ENCODE results near the gene KDELR3.

KDELR3 gene

DNA sequence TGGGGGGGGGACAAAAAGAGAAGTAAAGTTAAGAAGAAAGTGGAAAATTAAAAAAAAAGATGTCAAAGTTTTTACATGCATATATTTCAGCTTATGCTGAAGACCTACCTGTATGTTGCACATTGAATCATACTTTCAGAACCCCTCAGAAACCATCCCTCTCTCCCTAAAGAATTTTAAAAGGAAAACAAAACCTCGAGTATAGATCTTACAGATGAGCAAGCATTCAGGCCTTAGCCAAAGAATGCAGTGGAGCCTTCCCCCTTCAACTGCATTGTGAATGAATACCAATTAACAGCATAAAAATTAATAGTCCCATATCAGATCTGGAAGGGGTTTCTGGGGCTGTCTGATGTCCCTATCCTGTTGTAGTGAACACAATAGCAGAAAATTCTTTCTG is 16.3 kb downstream of the KDELR3 start:
- no peak for DNase-seq

DNA sequence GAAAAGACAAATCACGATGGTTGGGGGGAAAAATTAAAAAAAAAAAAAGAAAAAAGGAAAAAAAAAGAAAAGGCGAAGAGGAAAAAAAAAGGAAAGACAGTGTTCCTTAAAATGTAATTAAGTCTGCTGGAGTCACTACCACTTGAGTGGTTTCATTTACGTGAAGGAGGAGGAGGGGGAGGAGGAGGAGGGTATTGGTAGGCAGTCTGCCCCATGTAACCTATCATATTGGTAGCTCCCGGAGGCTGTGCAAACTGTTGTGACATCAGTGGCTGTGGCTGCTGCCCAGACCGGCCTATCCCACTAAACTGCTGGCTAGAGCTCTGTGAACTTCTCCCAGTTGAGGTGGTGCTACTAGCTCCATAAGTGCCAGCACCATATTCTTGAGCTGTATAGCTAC is 17.9 kb downstream of the KDELR3 start:
- no peak for DNase-seq

GRCh38 chr22:38487946-38488345 is 20.1 kb downstream of the KDELR3 start:
- DNase-seq = no peak

GRCh38 chr22:38489142-38489541 is 21.2 kb downstream of the KDELR3 start:
- no peak for DNase-seq

- no peak for DNase-seq
Measured at GRCh38 chr22:38489561-38490145, 21.8 kb downstream of the KDELR3 start.

DNA sequence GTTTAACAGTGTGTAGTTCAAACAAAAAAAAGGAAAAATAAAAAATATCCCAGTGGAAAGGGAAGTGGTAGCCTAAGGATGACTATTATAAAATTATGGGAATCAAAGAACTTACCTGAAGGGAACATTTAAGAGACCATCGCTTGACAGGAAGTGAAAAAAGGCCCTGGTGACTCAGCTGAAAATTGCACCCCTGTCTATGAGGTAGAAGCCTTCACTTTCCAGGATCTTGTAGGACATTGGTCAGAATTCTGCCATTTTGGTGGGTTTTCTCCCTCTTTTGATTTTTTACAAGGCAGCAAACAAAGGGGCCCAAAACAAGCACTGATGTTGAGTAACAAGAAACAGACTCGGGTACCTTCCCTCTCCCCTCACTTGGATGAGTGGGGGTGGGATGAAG is 22.6 kb downstream of the KDELR3 start:
- DNase-seq = no peak

GRCh38 chr22:38490915-38491314 is 23.0 kb downstream of the KDELR3 start:
- no peak for DNase-seq

DNA sequence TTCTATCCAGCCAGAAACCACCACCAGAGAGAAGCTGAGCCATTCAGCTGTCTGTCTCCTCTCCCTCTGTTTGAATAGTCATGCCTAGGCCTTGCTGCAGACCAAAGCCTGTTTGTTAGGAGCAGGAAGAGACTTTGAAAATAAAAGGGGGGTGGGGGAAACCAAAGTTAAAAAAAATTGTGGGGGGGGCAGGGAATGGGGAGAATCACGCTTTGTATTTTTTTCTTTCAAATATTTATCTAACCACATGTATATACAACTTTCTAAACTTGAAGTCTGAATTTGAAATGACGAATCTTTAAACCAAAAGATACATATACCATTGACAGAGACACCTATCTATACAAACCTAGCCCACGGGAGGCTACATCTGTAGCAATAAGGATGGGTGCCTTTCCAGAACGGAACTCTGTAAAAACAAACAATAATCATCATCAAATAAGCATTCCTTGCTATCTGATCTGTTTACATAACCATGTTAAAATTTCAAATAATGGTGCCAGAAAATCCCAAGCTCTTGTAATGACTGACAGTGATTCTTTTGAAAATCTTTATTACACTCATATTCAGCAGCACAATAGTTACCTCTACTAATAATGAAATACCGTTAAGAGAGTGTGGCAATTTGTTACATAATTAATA is 23.9 kb downstream of the KDELR3 start:
- no peak for DNase-seq

DNA sequence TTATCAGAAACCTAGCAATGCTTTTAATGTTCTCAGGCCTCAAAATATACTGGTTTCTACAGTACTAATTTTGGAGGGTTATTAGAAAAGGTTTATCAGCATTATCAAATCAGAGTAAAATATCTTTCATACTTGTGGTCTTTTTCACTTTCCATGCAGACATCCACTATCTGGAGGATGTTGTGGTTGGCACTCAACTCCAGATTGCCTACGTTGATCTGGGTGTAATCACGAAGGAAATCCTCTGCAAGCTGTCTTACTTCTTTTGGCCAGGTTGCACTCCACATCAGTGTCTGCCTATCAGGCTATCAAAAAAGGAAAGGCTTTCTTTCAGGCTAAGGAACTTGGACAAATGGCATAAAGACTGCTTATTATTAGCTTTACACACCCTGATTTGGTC is 26.6 kb downstream of the KDELR3 start:
- no peak for DNase-seq

DNA sequence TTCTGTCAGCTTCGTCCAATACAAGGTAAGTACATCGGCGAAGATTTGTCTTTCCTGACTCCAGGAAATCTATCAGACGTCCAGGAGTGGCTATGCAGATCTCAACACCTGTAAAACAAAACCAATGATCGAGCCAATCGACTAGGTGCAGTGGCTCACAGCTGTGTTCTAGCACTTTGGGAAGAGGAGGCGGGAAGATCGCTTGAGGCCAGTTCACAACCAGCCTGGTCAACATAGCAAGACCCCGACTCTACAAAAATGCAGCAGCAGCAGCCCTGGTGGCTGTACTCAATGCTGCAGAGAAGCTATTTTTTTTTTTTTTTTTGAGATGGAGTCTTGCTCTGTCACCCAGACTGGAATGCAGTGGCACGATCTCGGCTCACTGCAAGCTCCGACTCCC is 27.0 kb downstream of the KDELR3 start:
- no peak for DNase-seq

DNA sequence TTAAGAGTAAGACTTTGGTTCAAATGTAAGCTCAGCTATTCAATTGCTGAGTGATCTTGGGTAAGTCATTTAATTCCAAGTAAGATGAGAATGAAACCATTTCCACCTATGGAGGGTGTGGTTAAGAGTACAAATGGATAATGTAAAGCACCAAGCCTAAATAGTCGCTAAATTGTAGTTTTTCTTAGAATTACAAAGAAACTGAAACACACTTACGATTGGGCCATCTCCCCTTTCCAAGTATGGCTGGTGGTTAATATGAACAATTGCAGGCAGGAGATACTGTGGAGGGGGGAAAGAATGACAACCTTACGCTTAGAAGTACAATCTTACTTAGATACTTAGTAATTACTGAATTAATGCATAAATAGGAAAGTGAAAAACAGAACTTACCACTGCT is 30.0 kb downstream of the KDELR3 start:
- no peak for DNase-seq

GRCh38 chr22:38501797-38502672 is 34.1 kb downstream of the KDELR3 start:
- DNase-seq = no peak

GRCh38 chr22:38503021-38503420 is 35.1 kb downstream of the KDELR3 start:
- no peak for DNase-seq

GRCh38 chr22:38504731-38505540 is 37.0 kb downstream of the KDELR3 start:
- DNase-seq = no peak

DNA sequence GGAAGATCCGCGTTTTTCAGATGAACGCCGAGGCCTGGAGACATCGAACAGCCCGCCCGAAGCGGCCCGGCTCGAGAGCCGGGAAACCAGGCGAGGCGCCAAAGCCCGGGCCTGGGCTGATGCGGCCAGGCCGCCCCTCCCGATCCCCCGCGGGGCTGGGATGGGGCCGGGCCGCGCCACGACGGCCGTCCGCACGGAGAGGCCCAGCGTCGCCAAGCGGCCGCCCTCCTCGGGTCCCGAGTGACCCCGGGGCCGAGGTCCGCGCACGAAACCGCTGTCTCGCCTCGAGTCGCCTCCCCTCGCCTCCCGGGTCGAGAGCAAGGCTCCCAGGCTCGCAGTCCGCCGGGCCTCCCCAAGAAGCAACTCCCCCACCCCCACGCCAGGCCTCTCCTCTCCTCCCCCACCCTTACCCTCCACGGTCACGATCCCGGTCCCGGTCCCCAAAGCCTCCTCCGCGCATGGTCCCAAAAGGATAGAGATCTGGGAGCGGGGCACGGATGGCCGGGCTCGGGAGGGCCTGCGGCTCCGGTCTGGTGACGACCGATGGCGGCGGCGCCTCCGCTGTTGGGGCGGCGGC is 37.7 kb downstream of the KDELR3 start:
- no peak for DNase-seq

- peak; percentile 95 for DNase-seq
Measured at GRCh38 chr22:38506118-38506962, 38.4 kb downstream of the KDELR3 start, which contains the start of gene DDX17. TSS of gene DDX17 (minus strand) at chr22:38506311.

- no peak for DNase-seq
Measured at GRCh38 chr22:38510416-38510970, 42.6 kb downstream of the KDELR3 start.

- DNase-seq = no peak
Measured at GRCh38 chr22:38513063-38513462, 45.2 kb downstream of the KDELR3 start.

DNA sequence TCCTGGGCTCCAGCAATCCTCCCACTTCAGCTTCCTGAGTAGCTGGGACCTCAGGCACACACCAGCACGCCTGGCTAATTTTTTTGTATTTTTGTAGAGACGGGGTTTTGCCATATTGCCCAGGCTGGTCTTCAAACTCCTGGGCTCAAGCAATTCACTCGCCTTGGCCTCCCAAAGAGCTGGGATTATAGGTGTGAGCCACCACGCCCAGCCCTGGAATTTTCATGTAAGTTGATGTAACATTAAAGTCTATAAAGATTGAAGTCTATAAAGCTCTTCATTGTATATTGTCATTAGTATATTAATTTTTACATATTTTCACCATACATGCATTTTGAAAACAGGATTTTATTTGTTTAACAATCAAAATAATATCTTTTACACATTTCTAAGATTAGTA is 50.7 kb downstream of the KDELR3 start:
- no peak for DNase-seq

DNA sequence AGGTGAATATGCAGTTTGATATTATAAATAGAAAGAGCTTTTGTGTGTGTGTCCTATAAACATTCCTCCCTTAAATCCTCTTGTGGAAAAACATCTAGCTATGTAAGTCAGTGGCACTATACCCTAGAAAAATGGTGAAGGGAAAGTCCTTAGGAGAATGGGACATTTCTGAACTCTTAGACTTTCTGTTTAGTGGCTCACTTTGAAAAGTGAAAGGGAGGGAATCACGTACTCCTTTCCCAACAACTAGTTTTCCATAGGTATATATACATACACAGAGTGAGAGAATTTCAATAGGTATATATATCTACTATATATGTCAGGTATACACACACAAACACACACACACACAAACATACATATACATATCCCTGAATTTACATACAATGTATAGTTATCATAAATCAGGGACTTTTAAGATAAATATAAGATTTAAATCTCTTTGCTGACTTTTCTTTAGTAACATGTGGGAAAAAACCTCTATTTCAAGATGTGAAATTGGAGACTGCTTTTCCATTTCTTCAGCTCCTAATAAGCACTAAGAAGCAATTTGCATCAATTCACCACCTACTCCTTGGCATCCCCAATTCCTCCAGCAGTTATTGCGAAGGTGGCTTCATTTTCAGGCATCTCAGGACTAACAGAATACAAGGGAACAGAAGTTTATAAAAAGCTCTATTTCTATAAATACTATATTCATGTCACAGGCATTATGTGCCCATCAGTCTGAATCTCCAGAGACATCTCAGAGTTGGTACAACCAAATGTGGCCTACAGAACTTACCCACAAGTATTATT is 51.8 kb downstream of the KDELR3 start:
- DNase-seq = no peak

- DNase-seq = no peak
Measured at GRCh38 chr22:38523029-38523428, 55.1 kb downstream of the KDELR3 start.

Data from NCI-H1048 (cell line).